Activated naive CD4-positive, alpha-beta T cell treated with anti-CD3 and anti-CD28 coated beads, Interleukin-2, amount 50 U/mL, for 72 hours (primary cell): Measurements from ENCODE around the gene RCN1. TPM values are rescaled to one million over a fixed set of nuclear protein-coding genes. Genes with fewer than 3 reads are reported as not detected.
"Not testable (repeated sequence)": the region's sequence is repeated elsewhere in the genome, so short reads cannot be mapped to it uniquely, and the experiment has no call there.

Experiments used
- ATAC-seq, 2 donors: fragments of 150-1000 bp; cut with Tn5 transposase; 2 replicates each; pipeline ENCODE4 v1.10.0; 2021; ENCODE audit warnings: mild to moderate bottlenecking in 2 of 2, moderate library complexity in 2 of 2
- DNase-seq, 2 donors: peaks; one replicate each; pipeline ENCODE4 v3.0.0; 2021 to 2022; ENCODE audit warnings: low spot score in 2 of 2
- H3K27ac Mint-ChIP-seq, 2 donors: one replicate each; pipeline ENCODE4 v1.8.0; 2022; ENCODE audit warnings: mild to moderate bottlenecking in 2 of 2, mixed read lengths in 2 of 2
- H3K36me3 Mint-ChIP-seq, 2 donors: one replicate each; pipeline ENCODE4 v1.8.0; 2022; ENCODE audit warnings: mixed read lengths in 2 of 2
- H3K9me3 Mint-ChIP-seq, 2 donors: one replicate each; pipeline ENCODE4 v1.8.0; 2022; ENCODE audit warnings: mixed read lengths in 2 of 2
- total RNA-seq, 2 donors: library from RNA; stranded (reverse); gene quantifications; one replicate each; pipeline ENCODE4 v1.2.3, GENCODE V29; 2022

RCN1 gene
- 10 to 100 TPM in 1 of 2 donors, 1 to 10 TPM in 1; 8.6 to 27.2 TPM for total RNA-seq

DNA sequence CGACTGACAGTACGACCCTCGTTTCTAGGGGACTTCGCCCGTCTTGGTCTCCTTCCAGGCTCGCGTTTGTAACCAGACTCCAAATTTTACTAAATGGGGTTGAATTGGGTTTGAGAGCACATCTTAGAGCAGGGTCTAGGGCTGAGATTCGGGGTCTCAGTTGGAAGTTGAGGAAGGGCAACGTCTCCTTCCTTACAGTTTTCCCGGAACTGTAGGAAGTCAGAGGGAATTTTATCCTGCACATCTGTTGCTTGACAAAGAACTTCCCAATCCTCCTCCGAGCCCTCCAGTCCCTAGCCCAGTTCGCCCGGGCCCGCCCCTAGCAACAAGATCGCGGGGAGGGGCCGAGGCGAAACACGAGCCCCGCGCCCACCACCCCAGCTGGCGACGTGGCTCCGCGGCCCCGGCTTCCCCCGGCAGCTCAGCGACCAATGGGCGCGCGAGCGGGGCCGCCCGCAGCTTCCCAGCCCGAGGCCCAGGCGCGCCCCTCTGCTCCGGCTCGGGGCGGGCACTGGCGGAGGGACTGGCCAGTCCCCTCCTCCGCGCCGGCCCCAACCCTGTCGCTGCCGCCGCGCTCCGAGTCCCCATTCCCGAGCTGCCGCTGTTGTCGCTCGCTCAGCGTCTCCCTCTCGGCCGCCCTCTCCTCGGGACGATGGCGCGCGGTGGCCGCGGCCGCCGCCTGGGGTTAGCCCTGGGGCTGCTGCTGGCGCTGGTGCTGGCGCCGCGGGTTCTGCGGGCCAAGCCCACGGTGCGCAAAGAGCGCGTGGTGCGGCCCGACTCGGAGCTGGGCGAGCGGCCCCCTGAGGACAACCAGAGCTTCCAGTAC lies at the start of gene RCN1:
Gene RCN1 (plus strand): TSS at position 530 of the 826 bp plus-strand sequence. CDS start 123 bp downstream, at position 653.
- H3K36me3 Mint-ChIP-seq = peaks cover 0 to 16% of the 10 kb centered on the region in 2 donors
- peak; percentile 50 to 70 for DNase-seq
- H3K27ac Mint-ChIP-seq = peak within 1 kb of the TSS; percentile 76 to 93
- peaks cover 0 to 8% of the 10 kb centered on the region in 2 donors for H3K9me3 Mint-ChIP-seq
- ATAC-seq = peak; percentile 58 to 62

- Mint-ChIP-seq H3K27ac (no peak overlapping the region), H3K36me3 (no peaks in the 10 kb centered on the region), H3K9me3 (no peaks in the 10 kb centered on the region)
- DNase-seq (no peak), ATAC-seq (no peak)
Measured at GRCh38 chr11:32043737-32044136, 47.1 kb upstream of the RCN1 start.

DNA sequence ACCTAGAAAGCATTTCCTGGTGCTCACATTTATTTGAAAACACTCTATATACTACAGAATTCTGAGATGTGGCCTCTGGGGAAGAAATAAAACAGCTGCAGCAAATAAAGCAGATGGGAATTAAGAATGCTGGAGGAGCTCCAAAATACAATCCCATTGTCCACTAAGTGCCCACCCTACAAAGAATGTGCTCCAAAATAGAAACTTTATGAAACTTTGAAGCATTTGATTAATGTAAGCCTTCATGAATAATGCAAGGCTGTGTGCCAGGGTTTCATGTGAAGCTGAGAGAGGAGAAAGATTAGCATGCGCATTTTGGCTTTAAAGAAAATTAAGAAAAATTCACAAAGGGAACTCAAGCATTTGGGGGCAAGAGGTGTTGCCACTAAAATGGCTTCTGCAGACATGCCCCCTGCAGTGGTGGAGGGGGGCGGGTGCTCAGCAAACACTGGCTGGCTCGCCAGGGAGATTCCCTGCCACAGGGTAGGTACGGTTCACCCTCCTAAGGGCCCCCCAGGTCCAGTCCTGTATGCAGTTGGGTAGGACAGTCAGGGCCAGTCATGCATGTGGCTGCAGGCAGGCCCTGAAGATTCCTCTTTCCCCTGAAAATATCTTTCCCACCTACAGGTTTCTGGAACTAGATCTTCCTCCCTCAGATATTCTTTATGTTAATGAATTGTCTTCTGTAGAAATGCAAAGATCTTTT lies 46.6 kb upstream of the RCN1 start:
- no peaks in the 10 kb centered on the region for H3K36me3 Mint-ChIP-seq
- no peak overlapping the region for H3K27ac Mint-ChIP-seq
- ATAC-seq = no peak
- DNase-seq = no peak
- H3K9me3 Mint-ChIP-seq = no peaks in the 10 kb centered on the region

- H3K9me3 Mint-ChIP-seq = no peaks in the 10 kb centered on the region
- DNase-seq (no peak), ATAC-seq (no peak)
- H3K36me3 Mint-ChIP-seq = no peaks in the 10 kb centered on the region
- H3K27ac Mint-ChIP-seq = no peak overlapping the region
Measured at GRCh38 chr11:32045456-32045855, 45.4 kb upstream of the RCN1 start.

- H3K9me3 Mint-ChIP-seq = no peaks in the 10 kb centered on the region
- no peak for DNase-seq
- no peaks in the 10 kb centered on the region for H3K36me3 Mint-ChIP-seq
- ATAC-seq = no peak
- H3K27ac Mint-ChIP-seq = no peak overlapping the region
Measured at GRCh38 chr11:32050264-32050663, 40.6 kb upstream of the RCN1 start.

DNA sequence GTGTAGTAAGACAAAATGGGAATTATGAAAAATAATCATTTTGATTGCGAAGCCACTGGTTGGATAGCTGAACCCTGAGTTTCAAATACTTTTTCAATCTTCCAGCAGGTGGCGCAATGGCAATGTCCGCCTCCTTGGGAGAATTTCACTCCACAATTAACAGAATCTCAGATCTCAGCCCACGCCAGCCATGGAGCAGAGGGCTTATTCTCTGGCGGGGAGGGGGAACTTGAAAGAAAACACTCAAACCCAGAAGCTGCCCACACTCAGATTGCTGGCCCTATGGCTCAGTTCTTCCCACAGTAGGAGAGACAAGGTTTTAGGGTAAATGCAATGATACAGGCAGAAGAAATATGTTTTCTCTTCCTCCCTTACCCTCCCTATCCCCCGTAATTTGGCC lies 38.7 kb upstream of the RCN1 start:
- Mint-ChIP-seq H3K9me3 (no peaks in the 10 kb centered on the region), H3K27ac (no peak overlapping the region), H3K36me3 (no peaks in the 10 kb centered on the region)
- peak in 1 of 2 donors; percentile 62 for DNase-seq
- peak in 1 of 2 donors; percentile 59 for ATAC-seq

- DNase-seq (no peak), ATAC-seq (no peak)
- H3K27ac Mint-ChIP-seq = no peak overlapping the region
- no peaks in the 10 kb centered on the region for H3K36me3 Mint-ChIP-seq
- H3K9me3 Mint-ChIP-seq = no peaks in the 10 kb centered on the region
Measured at GRCh38 chr11:32053151-32053888, 37.6 kb upstream of the RCN1 start.

DNA sequence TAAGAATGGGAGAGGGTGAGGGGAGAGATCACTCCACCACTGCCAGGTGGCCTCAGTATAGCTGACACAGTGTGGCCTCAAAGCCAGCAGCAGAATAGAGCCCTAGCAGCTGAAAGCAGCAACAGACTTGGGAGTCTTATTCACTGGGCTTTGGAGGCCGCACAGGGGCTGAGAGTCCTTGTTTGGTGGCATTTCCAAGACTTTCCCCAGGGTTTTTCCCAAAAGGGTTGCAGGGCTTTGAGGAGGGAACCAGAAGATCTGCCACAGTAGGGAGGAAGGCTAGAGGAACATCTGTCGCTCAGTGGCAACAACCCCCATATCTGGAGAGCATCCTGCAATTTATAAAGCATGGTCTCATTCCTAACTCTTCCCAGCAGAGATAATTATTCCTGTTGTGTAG lies 35.0 kb upstream of the RCN1 start:
- DNase-seq (no peak), ATAC-seq (no peak)
- Mint-ChIP-seq H3K27ac (no peak overlapping the region), H3K9me3 (no peaks in the 10 kb centered on the region), H3K36me3 (no peaks in the 10 kb centered on the region)

DNA sequence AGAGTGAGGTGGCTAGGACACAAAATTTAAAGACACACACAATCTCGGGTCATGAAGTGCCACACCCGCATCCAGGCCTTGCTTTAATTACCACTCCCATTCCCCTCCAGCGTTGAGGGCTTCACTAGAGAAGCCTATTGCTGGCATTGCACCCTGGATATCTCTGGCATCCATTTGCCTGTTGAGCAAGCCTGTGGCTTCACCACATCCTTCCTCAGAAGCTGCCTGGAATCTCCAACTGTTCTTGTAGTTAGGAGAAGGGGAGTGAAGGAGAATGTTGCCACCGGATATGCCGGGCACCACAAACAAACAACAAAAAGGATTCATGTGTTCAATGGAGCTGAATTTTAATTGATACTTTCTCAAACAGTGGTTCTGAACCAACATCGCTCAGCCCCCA lies 34.4 kb upstream of the RCN1 start:
- Mint-ChIP-seq H3K9me3 (no peaks in the 10 kb centered on the region), H3K36me3 (no peaks in the 10 kb centered on the region), H3K27ac (no peak overlapping the region)
- DNase-seq (no peak), ATAC-seq (no peak)

DNA sequence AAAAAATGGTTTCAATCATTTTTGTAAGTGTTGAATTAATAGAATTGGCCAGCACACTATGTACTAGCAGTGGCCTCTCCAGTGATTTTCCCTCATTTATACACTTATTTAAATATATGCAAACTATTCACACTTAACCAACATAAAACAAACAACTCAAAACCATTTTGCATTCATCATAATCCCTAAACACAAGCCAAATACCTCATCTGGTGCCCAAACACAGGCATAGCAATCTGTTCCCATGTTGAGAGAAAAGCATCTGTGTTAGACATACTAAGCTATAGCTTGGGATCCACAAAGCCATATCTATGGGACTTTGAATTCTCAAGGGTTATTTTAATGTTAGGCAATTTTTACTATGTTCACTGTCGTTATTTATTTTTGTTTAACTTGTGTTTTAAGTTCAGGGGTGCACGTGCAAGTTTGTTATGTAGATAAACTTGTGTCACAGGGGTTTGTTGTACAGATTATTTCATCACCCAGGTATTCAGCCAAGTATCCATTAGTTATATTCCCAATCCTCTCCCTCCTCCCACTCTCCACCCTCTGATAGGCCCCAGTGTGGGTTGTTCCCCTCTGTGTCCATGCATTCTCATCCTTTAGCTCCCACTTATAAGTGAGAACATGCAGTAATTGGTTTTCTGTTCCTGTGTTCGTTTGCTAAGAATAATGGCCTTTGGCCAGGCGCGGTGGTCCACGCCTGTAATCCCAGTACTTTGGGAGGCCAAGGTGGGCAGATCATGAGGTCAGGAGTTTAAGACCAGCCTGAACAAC lies 31.0 kb upstream of the RCN1 start:
- Mint-ChIP-seq H3K9me3 (no peaks in the 10 kb centered on the region), H3K27ac (no peak overlapping the region), H3K36me3 (no peaks in the 10 kb centered on the region)
- ATAC-seq = no peak
- DNase-seq = no peak

DNA sequence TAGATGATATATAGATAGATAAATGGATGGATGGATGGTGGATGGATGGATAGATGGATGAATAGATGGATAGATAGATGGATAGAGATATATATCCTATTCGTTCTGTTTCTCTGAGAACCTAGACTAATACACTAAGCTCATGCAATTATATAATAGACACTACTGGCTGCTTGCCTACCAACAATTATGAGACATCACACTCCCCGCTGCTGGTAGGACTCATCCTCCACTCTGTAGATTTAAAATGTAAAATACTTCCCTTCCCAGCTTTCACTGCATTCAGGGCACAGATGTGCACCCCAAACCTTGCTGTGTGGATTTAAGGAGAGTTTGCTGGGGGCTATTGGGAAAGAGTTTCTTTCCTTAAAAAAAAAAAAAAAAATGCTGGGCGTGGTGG lies 28.3 kb upstream of the RCN1 start:
- ATAC-seq (no peak), DNase-seq (no peak)
- no peaks in the 10 kb centered on the region for H3K9me3 Mint-ChIP-seq
- H3K36me3 Mint-ChIP-seq = no peaks in the 10 kb centered on the region
- H3K27ac Mint-ChIP-seq = no peak overlapping the region

DNA sequence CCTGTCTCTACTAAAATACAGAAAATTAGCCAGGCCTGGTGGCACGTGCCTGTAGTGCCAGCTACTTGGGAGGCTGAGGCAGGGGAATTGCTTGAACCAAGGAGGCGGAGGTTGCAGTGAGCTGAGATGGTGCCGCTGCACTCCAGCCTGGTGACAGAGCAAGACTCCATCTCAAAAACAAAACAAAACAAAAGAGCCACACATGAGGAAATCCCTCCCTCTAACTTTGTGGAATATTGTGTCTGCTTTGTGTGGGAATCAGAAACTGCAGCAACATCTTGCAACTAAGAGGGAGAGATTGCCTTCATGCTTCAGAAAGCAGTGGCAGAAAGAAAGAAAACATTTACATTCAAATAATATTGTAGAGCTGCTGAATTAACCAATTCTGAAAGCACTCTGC lies 27.8 kb upstream of the RCN1 start:
- H3K36me3 Mint-ChIP-seq, DNase-seq, ATAC-seq, H3K9me3 Mint-ChIP-seq, H3K27ac Mint-ChIP-seq: not testable (repeated sequence)

DNA sequence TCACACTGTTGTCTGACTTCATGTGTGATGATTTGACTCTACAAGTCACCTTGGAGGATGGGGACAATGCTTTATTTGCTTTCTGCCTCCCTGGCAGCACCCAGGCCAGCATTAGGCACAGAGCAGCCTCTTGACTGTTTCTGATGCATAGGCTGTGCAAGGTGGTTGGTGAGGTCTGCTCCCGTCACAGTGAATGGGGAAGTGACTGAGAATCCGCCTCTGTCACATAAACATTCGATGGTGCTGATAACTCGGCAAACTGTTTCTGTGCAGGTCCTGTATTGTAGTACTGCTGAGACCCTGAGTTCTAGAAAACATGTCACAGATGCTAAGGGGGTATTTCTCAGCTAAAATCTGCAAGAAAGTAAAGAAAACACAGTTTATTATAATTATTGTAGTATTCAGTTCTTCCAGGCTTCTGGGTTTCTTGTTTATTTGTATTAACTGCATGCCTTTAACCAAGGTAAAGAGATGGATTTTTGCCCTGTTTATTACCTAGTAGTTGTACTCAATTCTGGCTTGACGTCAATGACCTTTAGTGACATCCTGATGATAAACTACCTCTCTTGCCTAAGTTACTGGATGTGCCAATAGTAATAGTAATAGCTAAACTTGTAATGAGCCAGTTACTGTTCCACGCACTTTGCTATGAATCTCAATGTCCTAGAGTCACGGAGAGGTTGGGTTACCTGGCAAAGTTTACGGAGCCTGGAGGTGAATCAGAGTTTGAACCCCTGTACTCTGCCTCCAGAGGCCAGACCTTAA lies 24.8 kb upstream of the RCN1 start:
- no peak overlapping the region for H3K27ac Mint-ChIP-seq
- DNase-seq = no peak

DNA sequence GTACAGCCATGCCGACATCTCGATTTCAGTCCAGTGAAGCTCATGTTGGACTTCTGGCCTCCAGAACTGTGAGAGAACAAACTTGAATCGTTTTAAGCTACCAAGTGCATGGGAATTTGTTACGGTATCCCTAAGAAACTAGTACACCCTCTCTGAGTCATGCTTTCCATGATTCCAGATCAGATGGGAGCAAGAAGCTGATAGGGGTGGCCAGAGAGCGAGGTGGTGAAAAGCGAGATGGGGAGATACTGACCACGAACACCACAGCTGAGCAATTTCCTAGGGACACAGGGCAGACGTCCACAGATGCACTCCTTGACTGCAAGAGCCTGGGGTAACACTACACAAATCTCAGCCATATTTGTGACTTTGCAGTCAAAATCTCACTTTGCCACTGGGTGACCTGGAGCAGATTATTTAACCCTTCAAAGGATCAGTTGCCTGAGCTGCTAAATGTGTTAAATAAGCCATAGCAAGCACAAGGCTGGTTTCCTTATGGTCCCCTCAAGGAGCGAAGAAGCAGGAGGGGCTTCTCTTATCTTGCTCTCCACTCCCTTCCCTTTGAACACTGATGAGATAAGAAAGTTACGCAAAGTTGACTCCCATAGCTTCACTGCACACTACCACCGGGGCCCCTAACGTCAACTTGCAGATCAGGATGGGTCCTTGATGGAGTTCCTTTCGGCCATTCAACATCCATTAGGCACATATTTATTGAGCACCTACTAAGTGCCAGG lies 22.6 kb upstream of the RCN1 start:
- Mint-ChIP-seq H3K27ac (no peak overlapping the region), H3K9me3 (no peaks in the 10 kb centered on the region), H3K36me3 (no peaks in the 10 kb centered on the region)
- DNase-seq (no peak), ATAC-seq (no peak)

More for the DNA sequence above, 24.8 kb upstream of the RCN1 start:
- ATAC-seq = no peak
- Mint-ChIP-seq H3K36me3 (no peaks in the 10 kb centered on the region), H3K9me3 (no peaks in the 10 kb centered on the region)

DNA sequence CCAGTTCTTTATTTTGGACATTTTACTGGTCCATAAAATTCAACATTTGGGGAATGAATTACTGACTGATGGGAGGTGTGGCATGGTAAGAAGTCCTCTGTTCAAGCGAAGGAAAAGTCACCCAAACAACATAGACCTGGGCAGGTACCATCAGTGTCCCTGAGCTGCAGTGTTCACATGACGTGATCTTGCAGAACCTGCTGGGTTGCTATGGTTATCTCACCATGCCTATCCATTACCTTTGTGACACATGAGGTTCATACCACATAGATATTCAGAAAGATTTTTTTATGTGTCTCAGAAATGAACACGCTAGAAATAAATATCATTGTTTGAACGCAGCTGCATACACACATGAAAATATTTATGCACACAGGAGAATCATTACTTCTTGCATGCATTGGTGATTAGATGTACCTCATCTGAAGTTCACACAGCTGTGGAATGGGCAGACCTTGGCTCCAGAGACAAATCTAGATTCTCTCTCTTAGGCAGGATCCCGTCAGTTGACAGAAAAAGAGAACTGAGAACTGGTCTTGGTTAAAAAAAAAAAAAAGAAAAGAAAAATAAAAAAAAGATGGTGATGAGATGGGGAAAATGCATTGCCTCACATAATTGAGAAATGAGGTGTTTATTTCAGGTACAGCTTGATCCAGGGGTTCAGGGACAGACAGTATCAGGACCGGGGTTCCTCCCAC lies 21.4 kb upstream of the RCN1 start:
- ATAC-seq (no peak), DNase-seq (no peak)
- Mint-ChIP-seq H3K9me3 (no peaks in the 10 kb centered on the region), H3K36me3 (no peaks in the 10 kb centered on the region), H3K27ac (no peak overlapping the region)
